ENCODE results near the gene NFATC2. TPM values are rescaled to one million over a fixed set of nuclear protein-coding genes. Genes with fewer than 3 reads are reported as not detected.

Gene NFATC2
- total RNA-seq, 1 donor from 2014 or later = 3.9 TPM

DNA sequence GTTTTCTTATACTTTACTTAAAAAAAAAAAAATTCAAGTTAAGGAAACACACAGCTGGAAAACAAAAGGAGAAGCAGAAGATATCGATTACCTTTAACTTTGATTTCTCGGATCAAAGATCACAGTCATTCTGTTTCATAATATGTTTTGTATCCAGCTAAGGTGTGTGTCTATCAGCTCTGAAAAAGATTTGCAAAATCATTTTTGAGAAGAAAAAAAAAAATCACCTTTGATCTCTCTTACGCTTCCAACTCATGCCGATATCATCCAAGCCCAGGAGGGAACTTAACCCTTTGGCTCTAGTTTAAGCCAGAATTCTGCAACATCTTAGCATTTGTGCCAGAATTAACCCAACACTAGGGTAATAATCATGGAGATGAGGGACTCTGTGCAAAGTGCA is 144.0 kb downstream of the NFATC2 start:
- FAIRE-seq = no peak

GRCh38 chr20:51398083-51398482 is 144.4 kb downstream of the NFATC2 start:
- no peak overlapping the region for H3K4me3 ChIP-seq (ENCODE audit: insufficient read depth, low read depth, low read length)
- no peak overlapping the region for H3K27ac Mint-ChIP-seq (ENCODE audit: unreplicated experiment)
- FAIRE-seq = no peak

More for the DNA sequence above, 144.0 kb downstream of the NFATC2 start:
- H3K27me3 ChIP-seq (ENCODE audit: insufficient read depth, low read length) = no peaks in the 10 kb centered on the region
- no peaks in the 10 kb centered on the region for H3K27me3 Mint-ChIP-seq (ENCODE audit: low read depth, unreplicated experiment)
- H3K4me1 ChIP-seq (ENCODE audit: insufficient read depth, low read length) = no peaks in the 10 kb centered on the region
- no peaks in the 10 kb centered on the region for H3K79me2 ChIP-seq (ENCODE audit: insufficient read depth, low read length)
- no peak overlapping the region for H3K4me2 ChIP-seq (ENCODE audit: low read length)
- H3K36me3 ChIP-seq (ENCODE audit: insufficient read depth, low read length) = peaks cover 3% of the 10 kb centered on the region
- H3K4me3 ChIP-seq (ENCODE audit: insufficient read depth, low read depth, low read length) = no peak overlapping the region
- H3K9me3 Mint-ChIP-seq (ENCODE audit: unreplicated experiment) = no peaks in the 10 kb centered on the region
- no peak for DNase-seq (ENCODE audit: low read depth)
- peaks cover 12% of the 10 kb centered on the region for H3K4me1 Mint-ChIP-seq (ENCODE audit: low read depth, unreplicated experiment)
- TF ChIP-seq EZH2 (IDR thresholded peaks at IDR 0.05; ENCODE audit: insufficient read depth, low read length) = no peak
- TF ChIP-seq, protein P1, sequence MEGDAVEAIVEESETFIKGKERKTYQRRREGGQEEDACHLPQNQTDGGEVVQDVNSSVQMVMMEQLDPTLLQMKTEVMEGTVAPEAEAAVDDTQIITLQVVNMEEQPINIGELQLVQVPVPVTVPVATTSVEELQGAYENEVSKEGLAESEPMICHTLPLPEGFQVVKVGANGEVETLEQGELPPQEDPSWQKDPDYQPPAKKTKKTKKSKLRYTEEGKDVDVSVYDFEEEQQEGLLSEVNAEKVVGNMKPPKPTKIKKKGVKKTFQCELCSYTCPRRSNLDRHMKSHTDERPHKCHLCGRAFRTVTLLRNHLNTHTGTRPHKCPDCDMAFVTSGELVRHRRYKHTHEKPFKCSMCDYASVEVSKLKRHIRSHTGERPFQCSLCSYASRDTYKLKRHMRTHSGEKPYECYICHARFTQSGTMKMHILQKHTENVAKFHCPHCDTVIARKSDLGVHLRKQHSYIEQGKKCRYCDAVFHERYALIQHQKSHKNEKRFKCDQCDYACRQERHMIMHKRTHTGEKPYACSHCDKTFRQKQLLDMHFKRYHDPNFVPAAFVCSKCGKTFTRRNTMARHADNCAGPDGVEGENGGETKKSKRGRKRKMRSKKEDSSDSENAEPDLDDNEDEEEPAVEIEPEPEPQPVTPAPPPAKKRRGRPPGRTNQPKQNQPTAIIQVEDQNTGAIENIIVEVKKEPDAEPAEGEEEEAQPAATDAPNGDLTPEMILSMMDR (IDR thresholded peaks at IDR 0.05; ENCODE audit: insufficient read depth, low read depth, low read length) = no peak
- no peak overlapping the region for H3K9ac ChIP-seq (ENCODE audit: low read length)
- no peaks in the 10 kb centered on the region for H3K9me3 ChIP-seq (ENCODE audit: insufficient read depth, low read depth, low read length)
- H3K36me3 Mint-ChIP-seq (ENCODE audit: low read depth, unreplicated experiment) = peaks cover 2% of the 10 kb centered on the region
- H3K4me3 Mint-ChIP-seq (ENCODE audit: unreplicated experiment) = no peak overlapping the region
- H2AFZ ChIP-seq (ENCODE audit: low read depth, low read length) = no peak overlapping the region
- no peak overlapping the region for H3K27ac Mint-ChIP-seq (ENCODE audit: unreplicated experiment)
- no peak overlapping the region for H3K27ac ChIP-seq (ENCODE audit: low read depth, low read length)
- H4K20me1 ChIP-seq (ENCODE audit: insufficient read depth, low read length) = no peaks in the 10 kb centered on the region

DNA sequence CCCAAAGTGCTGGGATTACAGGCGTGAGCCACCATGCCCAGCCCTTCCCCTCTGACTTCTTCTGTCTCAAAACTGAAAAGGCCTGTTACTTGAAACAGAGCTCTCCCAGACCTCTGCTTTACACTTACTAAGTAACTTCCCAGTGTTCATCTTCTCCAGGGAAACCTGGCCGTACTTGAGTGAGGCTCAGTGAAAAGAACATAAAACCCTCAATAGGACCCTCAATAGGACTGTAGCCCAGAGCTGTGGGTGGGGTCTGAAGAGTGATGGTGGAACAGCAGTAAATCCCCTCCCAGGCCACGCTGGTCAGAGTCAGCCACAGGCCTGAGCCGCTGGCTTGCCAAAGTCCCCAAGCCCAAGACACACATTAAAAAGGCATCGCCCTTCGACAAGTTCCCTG is 145.4 kb downstream of the NFATC2 start:
- Histone ChIP-seq H3K4me3 (ENCODE audit: insufficient read depth, low read depth, low read length) (no peak overlapping the region), H3K4me1 (ENCODE audit: insufficient read depth, low read length) (no peaks in the 10 kb centered on the region)

More at GRCh38 chr20:51398083-51398482, 144.4 kb downstream of the NFATC2 start:
- no peaks in the 10 kb centered on the region for H3K9me3 Mint-ChIP-seq (ENCODE audit: unreplicated experiment)
- H3K9me3 ChIP-seq (ENCODE audit: insufficient read depth, low read depth, low read length) = no peaks in the 10 kb centered on the region
- no peaks in the 10 kb centered on the region for H3K27me3 Mint-ChIP-seq (ENCODE audit: low read depth, unreplicated experiment)
- no peaks in the 10 kb centered on the region for H3K27me3 ChIP-seq (ENCODE audit: insufficient read depth, low read length)
- peaks cover 3% of the 10 kb centered on the region for H3K36me3 ChIP-seq (ENCODE audit: insufficient read depth, low read length)
- H3K36me3 Mint-ChIP-seq (ENCODE audit: low read depth, unreplicated experiment) = peaks cover 2% of the 10 kb centered on the region
- H3K27ac ChIP-seq (ENCODE audit: low read depth, low read length) = no peak overlapping the region
- DNase-seq (ENCODE audit: low read depth) = no peak
- no peak overlapping the region for H3K4me2 ChIP-seq (ENCODE audit: low read length)
- H3K4me1 ChIP-seq (ENCODE audit: insufficient read depth, low read length) = no peaks in the 10 kb centered on the region
- no peak overlapping the region for H3K9ac ChIP-seq (ENCODE audit: low read length)
- H3K4me1 Mint-ChIP-seq (ENCODE audit: low read depth, unreplicated experiment) = peaks cover 13% of the 10 kb centered on the region
- H3K4me3 Mint-ChIP-seq (ENCODE audit: unreplicated experiment) = no peak overlapping the region
- TF ChIP-seq EZH2 (IDR thresholded peaks at IDR 0.05; ENCODE audit: insufficient read depth, low read length) = no peak
- TF ChIP-seq, protein P1 (IDR thresholded peaks at IDR 0.05; ENCODE audit: insufficient read depth, low read depth, low read length) = no peak
- no peaks in the 10 kb centered on the region for H4K20me1 ChIP-seq (ENCODE audit: insufficient read depth, low read length)
- no peaks in the 10 kb centered on the region for H3K79me2 ChIP-seq (ENCODE audit: insufficient read depth, low read length)
- H2AFZ ChIP-seq (ENCODE audit: low read depth, low read length) = no peak overlapping the region

More for the DNA sequence above, 145.4 kb downstream of the NFATC2 start:
- FAIRE-seq = no peak
- TF ChIP-seq EZH2 (IDR thresholded peaks at IDR 0.05; ENCODE audit: insufficient read depth, low read length) = no peak
- TF ChIP-seq, protein P1 (IDR thresholded peaks at IDR 0.05; ENCODE audit: insufficient read depth, low read depth, low read length) = no peak
- Histone ChIP-seq H3K9me3 (ENCODE audit: insufficient read depth, low read depth, low read length) (no peaks in the 10 kb centered on the region), H3K79me2 (ENCODE audit: insufficient read depth, low read length) (no peaks in the 10 kb centered on the region), H4K20me1 (ENCODE audit: insufficient read depth, low read length) (no peaks in the 10 kb centered on the region), H2AFZ (ENCODE audit: low read depth, low read length) (no peak overlapping the region), H3K27ac (ENCODE audit: low read depth, low read length) (no peak overlapping the region), H3K9ac (ENCODE audit: low read length) (no peak overlapping the region), H3K4me2 (ENCODE audit: low read length) (no peak overlapping the region), H3K36me3 (ENCODE audit: insufficient read depth, low read length) (peaks cover 6% of the 10 kb centered on the region), H3K27me3 (ENCODE audit: insufficient read depth, low read length) (no peaks in the 10 kb centered on the region)
- no peak overlapping the region for H3K27ac Mint-ChIP-seq (ENCODE audit: unreplicated experiment)
- H3K9me3 Mint-ChIP-seq (ENCODE audit: unreplicated experiment) = no peaks in the 10 kb centered on the region
- no peaks in the 10 kb centered on the region for H3K27me3 Mint-ChIP-seq (ENCODE audit: low read depth, unreplicated experiment)
- no peak for DNase-seq (ENCODE audit: low read depth)
- peaks cover 2% of the 10 kb centered on the region for H3K36me3 Mint-ChIP-seq (ENCODE audit: low read depth, unreplicated experiment)
- H3K4me1 Mint-ChIP-seq (ENCODE audit: low read depth, unreplicated experiment) = peaks cover 10% of the 10 kb centered on the region
- H3K4me3 Mint-ChIP-seq (ENCODE audit: unreplicated experiment) = no peak overlapping the region

All from astrocyte (in vitro differentiated cells and primary cell).